GM18505 (cell line): ENCODE results near the gene CYP4X1.
"Not testable (repeated sequence)": the region's sequence is repeated elsewhere in the genome, so short reads cannot be mapped to it uniquely, and the experiment has no call there.

Experiments used
- ATAC-seq: cut with Tn5 transposase; IDR thresholded peaks from one replicate; pipeline ENCODE4 v1.9.1; 2021; ENCODE audit not compliant: unreplicated experiment
- POLR2A ChIP-seq: IDR thresholded peaks from 4 replicates; pipeline ENCODE4 v1.6.1; 2011; ENCODE audit warnings: borderline replicate concordance; ENCODE audit not compliant: insufficient read depth, insufficient read length; ENCODE audit errors: extremely low read depth

The CYP4X1 gene

GRCh38 chr1:47024141-47024801 lies 802 bp downstream of the CYP4X1 start:
- no peak for ATAC-seq
- no peak for TF ChIP-seq POLR2A

GRCh38 chr1:47030170-47030805 lies 6.8 kb downstream of the CYP4X1 start:
- no peak for TF ChIP-seq POLR2A
- ATAC-seq, result no peak

- no peak for ATAC-seq
These were observed 7.6 kb downstream of the CYP4X1 start for GRCh38 chr1:47031059-47031458.

DNA sequence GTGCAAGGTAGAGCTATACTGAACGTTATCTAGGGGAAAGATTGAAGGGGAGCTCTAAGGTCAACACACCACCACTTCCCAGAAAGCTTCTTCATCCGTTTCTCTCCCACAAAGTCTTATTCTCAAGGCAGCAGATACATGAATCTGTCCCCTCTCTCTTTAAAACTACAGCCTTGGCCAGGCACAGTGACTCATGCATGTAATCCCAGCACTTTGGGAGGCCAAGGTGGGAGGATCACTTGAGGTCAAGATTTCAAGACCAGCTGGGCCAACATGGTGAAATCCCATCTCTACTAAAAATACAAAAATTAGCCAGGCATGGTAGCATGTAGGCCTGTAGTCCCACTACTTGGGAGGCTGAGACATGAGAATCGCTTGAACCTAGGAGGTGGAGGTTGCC lies 8.1 kb downstream of the CYP4X1 start:
- ATAC-seq, result no peak
- TF ChIP-seq POLR2A, result no peak

More at GRCh38 chr1:47031059-47031458, 7.6 kb downstream of the CYP4X1 start:
- TF ChIP-seq POLR2A, result no peak

DNA sequence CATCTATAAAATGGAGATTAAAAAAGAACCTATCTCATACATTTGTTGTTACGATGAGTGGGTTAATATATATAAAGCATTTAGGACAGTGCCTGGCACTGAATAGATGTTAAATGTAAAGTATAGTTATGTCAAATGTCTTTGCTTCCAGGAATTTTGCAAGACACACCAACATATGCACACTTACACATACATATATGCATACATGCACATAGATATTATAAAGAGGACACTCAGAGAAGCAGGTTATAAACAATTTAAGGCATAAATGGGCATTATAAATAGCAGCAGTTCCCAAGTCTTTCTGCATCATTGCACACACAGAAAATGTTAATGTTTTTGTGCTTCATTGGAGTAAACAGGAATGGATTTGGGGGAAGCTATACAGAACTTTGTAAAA lies 13.3 kb downstream of the CYP4X1 start:
- TF ChIP-seq POLR2A, result no peak
- no peak for ATAC-seq

DNA sequence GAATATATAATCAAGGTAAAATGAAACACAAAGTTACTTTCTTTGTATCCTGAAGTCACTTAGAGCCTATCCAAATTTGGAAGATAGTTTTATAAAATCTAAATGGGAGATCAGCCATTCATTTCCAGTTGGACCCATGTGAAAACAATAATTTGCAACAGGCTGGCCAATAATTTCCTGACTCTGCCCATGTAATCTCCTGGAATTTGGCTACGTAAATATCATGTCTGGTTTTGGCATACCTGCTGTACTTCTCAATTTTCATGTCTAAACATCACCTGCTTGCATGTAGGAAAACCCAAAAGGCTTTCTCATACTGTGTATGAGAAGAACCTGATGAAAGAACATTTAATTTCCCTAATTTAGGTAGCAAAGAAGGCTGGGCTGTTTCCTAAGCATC lies 35.9 kb downstream of the CYP4X1 start:
- no peak for ATAC-seq
- no peak for TF ChIP-seq POLR2A

DNA sequence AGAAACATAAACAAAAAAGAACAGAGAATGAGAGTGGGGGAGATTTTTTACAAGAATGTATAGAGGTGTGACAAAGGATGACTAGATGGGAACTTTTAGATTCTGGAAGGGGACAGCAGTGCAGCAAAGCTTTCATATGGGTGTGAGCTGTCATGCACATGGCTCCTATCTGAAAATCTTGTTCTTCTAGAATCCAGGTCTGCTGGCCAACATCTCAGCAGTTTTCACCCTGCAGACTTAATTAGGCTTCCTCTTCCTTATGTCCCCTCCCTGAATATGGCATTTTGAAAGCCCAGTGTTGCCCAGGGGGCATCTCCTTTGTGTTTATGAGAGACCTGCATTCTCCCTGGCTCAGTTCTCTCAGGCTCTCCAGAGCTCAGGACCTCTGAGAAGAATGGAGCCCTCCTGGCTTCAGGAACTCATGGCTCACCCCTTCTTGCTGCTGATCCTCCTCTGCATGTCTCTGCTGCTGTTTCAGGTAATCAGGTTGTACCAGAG lies 43.7 kb downstream of the CYP4X1 start, which contains the start of gene CYP4Z1:
TSS of gene CYP4Z1 (plus strand) at position 135 of the 498 bp plus-strand sequence. CDS start at position 395, 260 bp downstream.
- ATAC-seq, result no peak
- TF ChIP-seq POLR2A, result no peak

GRCh38 chr1:47069080-47069479 lies 45.6 kb downstream of the CYP4X1 start:
- not testable (repeated sequence) for ATAC-seq

GRCh38 chr1:47069509-47069908 lies 46.0 kb downstream of the CYP4X1 start:
- not testable (repeated sequence) for ATAC-seq

- not testable (repeated sequence) for ATAC-seq
These were observed 65.9 kb downstream of the CYP4X1 start for GRCh38 chr1:47089356-47089755.

- ATAC-seq, result not testable (repeated sequence)
These were observed 68.0 kb downstream of the CYP4X1 start for GRCh38 chr1:47091476-47091875.
